SK-N-MC (cell line): ENCODE measurements around the gene LSM14A.
"Not testable (repeated sequence)": the region's sequence is repeated elsewhere in the genome, so short reads cannot be mapped to it uniquely, and the experiment has no call there.

Experiments
- DNase-seq: peaks from one replicate; pipeline ENCODE4 v3.0.0-alpha.2; 2011; ENCODE audit warnings: low read depth, low spot score
- H3K27ac ChIP-seq: fragments of 200-600 bp; sonication (generic); 2 replicates; pipeline ENCODE4 v1.5.1; 2016; ENCODE audit warnings: mixed run types
- H3K36me3 ChIP-seq: fragments of 200-600 bp; sonication (generic); 2 replicates; pipeline ENCODE4 v1.6.1; 2017; ENCODE audit warnings: antibody characterized with exemption, low read length, mixed read lengths; ENCODE audit not compliant: insufficient read depth
- H3K4me3 ChIP-seq: fragments of 200-600 bp; sonication (generic); 2 replicates; pipeline ENCODE4 v1.5.1; 2016
- H3K9ac ChIP-seq: fragments of 200-600 bp; sonication (generic); 2 replicates; pipeline ENCODE4 v1.8.0; 2017; ENCODE audit warnings: mixed run types, mixed read lengths; ENCODE audit not compliant: insufficient read length
- H3K9me3 ChIP-seq: fragments of 200-600 bp; sonication (generic); 2 replicates; pipeline ENCODE4 v1.6.1; 2017; ENCODE audit warnings: low read depth, mild to moderate bottlenecking, antibody characterized with exemption, low read length, moderate library complexity, mixed read lengths
- EZH2 ChIP-seq: fragments of 200-600 bp; sonication (generic); IDR thresholded peaks from one replicate; pipeline ENCODE4 v1.6.1; 2017; ENCODE audit warnings: antibody characterized with exemption
- FOXP2 ChIP-seq: optimal IDR thresholded peaks from 2 replicates; pipeline ENCODE3; 2011; ENCODE audit warnings: mild to moderate bottlenecking, moderate library complexity; ENCODE audit not compliant: insufficient read depth; ENCODE audit errors: extremely low read length, control extremely low read depth
- POLR2AphosphoS5 ChIP-seq: IDR thresholded peaks from 2 replicates; pipeline ENCODE4 v1.6.1; 2012; ENCODE audit warnings: mild to moderate bottlenecking, low read depth, low read length, borderline replicate concordance

Gene LSM14A

DNA sequence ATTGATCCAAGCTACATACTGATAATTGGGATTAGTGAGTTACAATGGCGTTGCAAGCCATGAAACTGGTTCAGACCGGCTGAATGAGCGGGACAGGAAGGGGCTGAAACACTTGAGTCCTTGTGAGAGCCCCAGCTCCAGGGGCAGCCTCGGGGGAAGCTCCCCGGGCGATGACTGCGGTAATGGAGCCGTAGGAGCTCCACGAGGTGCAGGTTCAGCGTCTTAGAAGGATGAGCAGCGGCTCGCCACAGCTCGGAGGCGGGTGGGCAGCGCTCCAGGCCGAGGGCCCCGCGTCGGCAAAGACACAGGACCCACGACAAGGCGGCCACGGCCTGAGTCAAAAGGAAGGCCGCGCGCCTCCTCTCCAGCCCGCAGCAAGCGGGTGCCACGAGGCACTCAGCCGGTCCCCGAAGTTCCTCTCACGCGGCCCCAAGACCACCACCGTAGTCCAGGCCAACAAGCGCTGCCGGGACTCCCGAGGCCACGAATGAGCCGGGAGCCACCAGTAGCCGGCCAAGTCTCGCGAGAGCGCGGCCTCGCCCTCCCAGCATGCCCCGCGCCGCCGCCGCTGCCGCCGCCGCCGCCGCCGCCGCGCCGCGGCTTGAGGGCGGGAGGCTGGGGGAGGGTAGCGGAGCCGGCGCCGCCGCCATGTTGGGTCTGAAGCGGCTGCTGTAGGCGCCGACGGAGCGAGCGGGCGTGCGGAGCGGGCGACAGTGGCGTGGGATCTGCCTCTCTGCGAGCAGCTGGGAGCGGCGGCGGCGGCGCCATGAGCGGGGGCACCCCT lies at the start of gene LSM14A:
TSS of gene LSM14A (plus strand) at position 628 of the 784 bp plus-strand sequence. CDS start at position 767, 139 bp downstream.
- Histone ChIP-seq H3K36me3 (peaks cover 26% of the 10 kb centered on the region), H3K27ac (peak within 1 kb of the TSS; percentile 94), H3K9ac (peak within 1 kb of the TSS; percentile 98), H3K4me3 (peak within 1 kb of the TSS; percentile 86), H3K9me3 (no peaks in the 10 kb centered on the region)
- TF ChIP-seq POLR2AphosphoS5 = peak; percentile 87
- no peak for TF ChIP-seq EZH2
- DNase-seq = no peak

DNA sequence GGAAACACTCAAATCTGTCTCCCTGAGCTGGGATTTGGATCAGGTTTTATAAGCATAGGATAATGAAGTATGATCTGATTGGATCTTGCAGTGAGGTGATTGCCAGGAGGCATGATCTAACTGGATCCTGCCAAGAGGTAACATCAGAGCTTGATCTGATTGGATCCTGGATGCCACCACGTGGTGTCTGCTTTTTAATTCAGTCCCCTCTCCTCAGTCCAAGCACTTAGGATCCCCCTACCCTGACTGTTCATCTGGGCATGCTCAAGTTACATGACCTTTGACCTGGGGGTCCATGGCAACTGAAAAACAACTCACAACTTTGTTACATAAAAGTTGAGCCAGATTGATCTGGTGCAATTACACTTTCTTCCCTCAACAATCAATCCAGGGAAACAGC lies 47.5 kb upstream of the LSM14A start:
- TF ChIP-seq POLR2AphosphoS5 (no peak), FOXP2 (no peak), EZH2 (no peak)
- DNase-seq = no peak
- Histone ChIP-seq H3K4me3 (no peak overlapping the region), H3K9me3 (no peaks in the 10 kb centered on the region), H3K27ac (no peak overlapping the region), H3K9ac (no peak overlapping the region), H3K36me3 (no peaks in the 10 kb centered on the region)

DNA sequence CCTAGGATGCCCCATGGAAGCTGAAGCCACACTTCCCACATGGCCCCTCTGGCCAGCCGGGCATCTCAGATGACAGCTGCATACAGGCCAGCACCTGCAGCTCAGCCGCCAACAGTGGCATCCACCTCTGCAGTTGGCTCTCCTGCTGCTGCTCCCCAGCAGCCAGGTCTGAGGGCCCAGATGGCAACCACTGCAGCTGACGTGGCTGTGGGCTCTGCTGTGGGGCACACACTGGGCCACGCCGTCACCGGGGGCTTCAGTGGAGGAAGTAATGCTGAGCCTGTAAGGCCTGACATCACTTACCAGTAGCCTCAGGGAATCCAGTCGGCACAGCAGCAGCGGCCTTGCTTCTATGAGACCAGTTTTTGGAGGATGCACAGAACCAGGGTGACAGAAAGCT lies 45.3 kb upstream of the LSM14A start:
- DNase-seq = no peak
- Histone ChIP-seq H3K36me3 (no peaks in the 10 kb centered on the region), H3K27ac (no peak overlapping the region), H3K4me3 (no peak overlapping the region), H3K9me3 (no peaks in the 10 kb centered on the region), H3K9ac (no peak overlapping the region)
- TF ChIP-seq EZH2 (no peak), POLR2AphosphoS5 (no peak), FOXP2 (no peak)

DNA sequence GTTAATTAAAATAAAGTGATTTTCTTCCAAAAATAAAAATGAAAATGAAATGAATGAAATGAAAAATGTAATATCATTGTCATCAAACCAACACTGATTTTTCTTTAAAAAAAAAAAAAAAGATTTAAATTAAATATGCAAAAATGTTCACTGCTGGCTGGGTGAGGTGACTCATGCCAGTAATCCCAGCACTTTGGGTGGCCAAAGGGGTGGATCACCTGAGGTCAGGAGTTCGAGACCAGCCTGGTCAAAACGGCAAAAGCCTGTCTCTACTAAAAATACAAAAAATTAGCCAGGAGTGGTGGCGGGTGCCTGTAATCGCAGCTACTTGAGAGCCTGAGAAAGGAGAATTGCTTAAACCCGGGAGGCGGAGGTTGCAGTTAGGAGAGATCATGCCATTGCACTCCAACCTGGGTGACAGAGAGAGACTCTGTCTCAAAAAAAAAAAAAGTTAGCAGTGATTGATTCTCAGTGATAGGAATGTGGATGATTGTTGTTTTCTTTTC lies 44.6 kb upstream of the LSM14A start:
- no peak overlapping the region for H3K4me3 ChIP-seq
- no peaks in the 10 kb centered on the region for H3K9me3 ChIP-seq
- no peak overlapping the region for H3K9ac ChIP-seq
- H3K27ac ChIP-seq = no peak overlapping the region
- TF ChIP-seq EZH2 (no peak), FOXP2 (no peak), POLR2AphosphoS5 (no peak)
- no peaks in the 10 kb centered on the region for H3K36me3 ChIP-seq
- no peak for DNase-seq

DNA sequence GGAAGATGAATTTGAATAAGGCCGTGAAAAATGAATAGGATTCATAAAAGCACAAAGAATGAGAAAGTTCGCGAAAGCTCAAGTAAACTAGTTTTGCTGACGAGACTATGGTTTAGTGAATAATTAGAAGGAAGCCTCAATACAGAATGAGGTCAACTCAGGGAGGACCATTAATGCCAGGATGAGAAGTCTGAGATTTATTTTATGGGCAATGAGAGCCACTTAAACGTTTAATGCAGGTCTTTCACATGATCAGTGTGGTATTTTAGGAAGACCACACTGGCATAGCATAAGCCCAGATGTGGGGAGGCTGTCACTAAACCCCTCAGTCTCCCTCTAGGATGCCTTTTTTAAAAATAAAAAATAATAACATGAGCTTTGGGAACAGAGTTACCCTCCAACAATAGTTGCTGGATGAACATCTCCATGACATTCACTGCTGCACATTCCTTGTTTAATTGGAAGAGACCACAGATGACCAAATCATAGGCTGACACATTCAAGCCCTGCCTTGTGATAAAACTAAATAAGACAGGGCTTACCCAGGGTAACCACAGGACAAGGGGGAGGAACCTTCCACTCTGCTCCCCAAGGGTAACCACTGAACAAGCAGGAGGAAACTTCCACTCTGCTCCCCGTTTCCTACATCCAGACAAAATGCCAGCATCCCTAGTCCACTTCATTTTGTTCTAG lies 43.6 kb upstream of the LSM14A start:
- no peak overlapping the region for H3K9ac ChIP-seq
- H3K4me3 ChIP-seq = no peak overlapping the region
- H3K9me3 ChIP-seq = no peaks in the 10 kb centered on the region
- TF ChIP-seq POLR2AphosphoS5 = no peak
- no peak for TF ChIP-seq EZH2
- TF ChIP-seq FOXP2 = no peak
- no peaks in the 10 kb centered on the region for H3K36me3 ChIP-seq
- no peak overlapping the region for H3K27ac ChIP-seq
- no peak for DNase-seq

DNA sequence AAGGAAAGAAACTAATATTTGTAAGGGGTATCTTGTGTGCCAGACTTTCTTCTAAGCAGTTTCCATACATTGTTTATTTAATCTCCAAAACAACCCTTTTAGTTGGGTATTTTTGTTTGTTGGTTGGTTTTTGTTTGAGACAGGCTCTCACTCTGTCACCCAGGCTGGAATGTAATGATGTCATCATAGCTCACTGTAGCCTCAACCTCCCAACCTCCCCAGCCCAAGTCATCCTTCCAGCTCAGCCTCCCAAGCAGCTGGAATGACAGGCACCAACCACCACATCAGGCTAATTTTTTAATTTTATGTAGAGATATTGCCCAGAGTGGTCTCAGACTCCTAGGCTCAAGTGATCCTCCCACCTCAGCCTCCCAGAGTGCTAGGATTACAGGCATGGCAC lies 41.2 kb upstream of the LSM14A start:
- Histone ChIP-seq H3K9me3 (no peaks in the 10 kb centered on the region), H3K4me3 (no peak overlapping the region), H3K9ac (no peak overlapping the region), H3K27ac (no peak overlapping the region), H3K36me3 (no peaks in the 10 kb centered on the region)
- no peak for DNase-seq
- TF ChIP-seq POLR2AphosphoS5 = no peak
- TF ChIP-seq EZH2 = no peak
- TF ChIP-seq FOXP2 = no peak

DNA sequence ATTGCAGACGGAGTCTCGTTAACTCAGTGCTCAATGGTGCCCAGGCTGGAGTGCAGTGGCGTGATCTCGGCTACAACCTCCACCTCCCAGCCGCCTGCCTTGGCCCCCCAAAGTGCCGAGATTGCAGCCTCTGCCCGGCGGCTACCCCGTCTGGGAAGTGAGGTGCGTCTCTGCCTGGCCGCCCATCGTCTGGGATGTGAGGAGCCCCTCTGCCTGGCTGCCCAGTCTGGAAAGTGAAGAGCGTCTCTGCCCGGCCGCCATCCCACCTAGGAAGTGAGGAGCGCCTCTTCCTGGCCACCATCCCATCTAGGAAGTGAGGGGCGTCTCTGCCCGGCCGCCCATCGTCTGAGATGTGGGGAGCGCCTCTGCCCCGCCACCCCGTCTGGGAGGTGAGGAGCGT lies 40.2 kb upstream of the LSM14A start:
- H3K27ac ChIP-seq, H3K9ac ChIP-seq, H3K4me3 ChIP-seq, H3K9me3 ChIP-seq, DNase-seq, H3K36me3 ChIP-seq: not testable (repeated sequence)

DNA sequence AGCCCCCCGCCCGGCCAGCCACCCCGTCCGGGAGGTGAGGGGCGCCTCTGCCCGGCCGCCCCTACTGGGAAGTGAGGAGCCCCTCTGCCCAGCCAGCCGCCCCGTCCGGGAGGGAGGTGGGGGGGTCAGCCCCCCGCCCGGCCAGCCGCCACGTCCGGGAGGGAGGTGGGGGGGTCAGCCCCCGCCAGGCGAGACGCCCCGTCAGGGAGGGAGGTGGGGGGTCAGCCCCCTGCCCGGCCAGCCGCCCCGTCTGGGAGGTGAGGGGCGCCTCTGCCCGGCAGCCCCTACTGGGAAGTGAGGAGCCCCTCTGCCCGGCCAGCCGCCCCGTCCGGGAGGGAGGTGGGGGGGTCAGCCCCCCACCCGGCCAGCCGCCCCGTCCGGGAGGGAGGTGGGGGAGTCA lies 39.6 kb upstream of the LSM14A start:
- not testable (repeated sequence) for H3K27ac ChIP-seq, H3K9me3 ChIP-seq, H3K9ac ChIP-seq, H3K4me3 ChIP-seq, DNase-seq, H3K36me3 ChIP-seq
